Right renal pelvis (tissue), 4 donors: ENCODE measurements around the gene OR10A5. TPM values are rescaled to one million over a fixed set of nuclear protein-coding genes. Genes with fewer than 3 reads are reported as not detected.
"Not testable (repeated sequence)": the region's sequence is repeated elsewhere in the genome, so short reads cannot be mapped to it uniquely, and the experiment has no call there.

Experiments used
- DNase-seq, 4 donors: peaks; one replicate each; pipeline ENCODE4 v3.0.0-alpha.2; 2013; ENCODE audit warnings: low read depth in 4 of 4, low spot score in 3 of 4, missing footprints in 1 of 4
- polyA plus RNA-seq, 4 donors: library from polyadenylated mRNA; unstranded; fragments of 120-200 nt; gene quantifications; one replicate each; pipeline ENCODE4 v1.2.1, GENCODE V29; 2013; ENCODE audit not compliant: insufficient read length in 4 of 4

Gene OR10A5, protein sequence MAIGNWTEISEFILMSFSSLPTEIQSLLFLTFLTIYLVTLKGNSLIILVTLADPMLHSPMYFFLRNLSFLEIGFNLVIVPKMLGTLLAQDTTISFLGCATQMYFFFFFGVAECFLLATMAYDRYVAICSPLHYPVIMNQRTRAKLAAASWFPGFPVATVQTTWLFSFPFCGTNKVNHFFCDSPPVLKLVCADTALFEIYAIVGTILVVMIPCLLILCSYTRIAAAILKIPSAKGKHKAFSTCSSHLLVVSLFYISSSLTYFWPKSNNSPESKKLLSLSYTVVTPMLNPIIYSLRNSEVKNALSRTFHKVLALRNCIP
- polyA plus RNA-seq, result not detected

DNA sequence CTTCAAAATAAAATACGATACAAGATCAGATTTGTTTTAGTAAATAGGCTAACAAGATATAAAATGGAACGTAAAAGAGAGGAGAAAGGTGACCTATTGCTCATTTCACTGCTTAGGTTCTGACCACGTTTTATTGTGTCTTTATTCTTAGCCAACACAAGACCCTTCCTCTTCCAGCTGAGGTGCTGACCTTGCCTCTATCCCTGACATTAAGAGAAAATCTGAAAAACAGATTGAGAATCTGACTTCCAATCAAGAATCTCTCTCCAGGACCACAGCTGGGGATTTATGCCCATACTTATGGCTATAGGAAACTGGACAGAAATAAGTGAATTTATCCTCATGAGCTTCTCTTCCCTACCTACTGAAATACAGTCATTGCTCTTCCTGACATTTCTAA is at the start of gene OR10A5:
Gene OR10A5, plus strand, starts transcription at position 301 of the 400 bp plus-strand sequence. Its CDS starts 0 bp downstream, at position 301.
- no peak for DNase-seq

DNA sequence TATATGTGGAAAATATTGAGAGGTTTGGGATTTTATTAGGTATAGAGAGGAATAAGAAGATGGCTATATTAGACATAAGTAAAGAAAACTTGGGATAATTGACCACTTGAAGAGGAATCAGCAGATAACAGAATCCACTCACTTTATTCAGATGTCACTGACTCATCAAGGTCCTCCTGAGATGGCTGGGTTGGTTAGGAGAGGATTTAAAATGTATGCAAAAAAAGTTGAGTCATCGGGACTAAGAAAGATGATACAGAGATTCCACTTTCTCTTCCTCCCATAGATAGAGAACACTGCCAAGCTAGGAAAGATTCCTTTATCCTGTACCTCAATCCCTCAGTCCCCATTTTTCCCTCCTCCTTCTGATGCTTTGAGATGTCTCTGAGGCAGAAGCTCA is 46.1 kb upstream of the OR10A5 start, which contains the start of gene OR6A2:
Gene OR6A2, minus strand, starts transcription at position 288 of the 400 bp plus-strand sequence. CDS start 3,981 bp downstream, outside the sequence.
- DNase-seq, result no peak

DNA sequence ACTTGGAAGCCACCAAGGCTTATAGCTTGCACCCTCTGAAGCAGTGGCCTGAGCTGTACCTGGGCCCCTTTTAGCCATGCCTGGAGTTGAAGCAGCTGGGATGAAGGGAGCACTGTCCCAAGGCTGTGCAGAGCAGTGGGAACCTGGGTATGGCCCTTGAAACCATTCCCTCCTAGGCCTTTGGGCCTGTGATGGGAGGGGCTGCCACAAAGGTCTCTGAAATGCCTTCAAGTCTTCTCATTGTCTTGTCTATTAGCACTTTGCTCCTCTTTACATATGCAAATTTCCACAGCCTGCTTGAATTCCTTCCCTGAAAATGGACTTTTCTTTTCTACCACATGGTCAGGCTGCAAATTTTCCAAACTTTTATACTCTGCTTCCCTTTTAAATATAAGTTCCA is 44.4 kb upstream of the OR10A5 start:
- DNase-seq, result not testable (repeated sequence)

DNA sequence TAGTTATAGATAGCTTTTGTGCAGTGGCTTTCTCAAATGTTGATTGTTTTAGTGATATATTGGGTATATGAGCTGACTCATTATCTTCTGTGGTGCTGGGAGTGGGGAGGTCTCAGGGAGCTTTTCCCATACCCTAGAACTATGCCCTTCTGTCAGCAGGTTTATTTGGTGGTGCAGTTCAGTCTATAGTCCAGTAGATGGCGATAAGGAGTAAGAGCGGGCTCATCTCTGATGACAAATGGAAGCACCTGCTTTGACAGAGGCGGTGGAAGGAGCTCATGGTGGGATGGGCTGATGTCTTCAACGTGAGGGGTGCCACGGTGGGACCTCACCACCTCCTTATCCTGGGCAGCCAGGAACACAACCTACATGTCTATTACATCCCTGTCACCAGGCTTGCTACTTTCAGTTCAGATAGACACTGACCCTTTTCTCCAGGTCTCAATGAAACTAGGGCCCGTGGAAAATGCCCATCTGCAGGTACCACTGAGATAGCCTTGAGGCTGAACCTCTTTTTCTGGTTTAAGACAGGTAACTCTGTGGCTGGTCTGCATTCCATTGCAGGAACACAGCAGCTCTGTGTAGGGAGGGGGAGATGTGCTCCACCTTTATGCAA is 33.0 kb upstream of the OR10A5 start:
- peak in 3 of 4 donors; percentile 4 to 16 (median 7) for DNase-seq

DNA sequence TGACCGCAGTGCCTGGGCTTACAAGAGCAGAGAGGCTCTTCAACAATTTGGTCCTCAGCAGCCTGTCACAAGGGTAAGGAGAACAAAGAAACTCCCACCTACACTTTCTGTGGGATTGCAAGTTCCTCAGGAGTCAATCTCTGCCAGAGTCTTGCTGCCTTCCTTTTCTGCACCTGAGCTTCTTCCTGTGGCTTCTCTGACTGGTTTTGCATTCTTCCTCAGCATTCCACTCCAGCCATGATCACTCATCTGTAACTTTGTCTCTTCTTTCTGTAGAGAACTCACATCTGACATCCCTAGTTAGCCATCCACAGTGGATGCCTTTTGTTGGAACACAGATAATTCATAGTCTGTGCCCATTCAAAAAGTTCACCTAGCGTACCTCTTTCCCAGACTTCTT is 31.8 kb upstream of the OR10A5 start:
- DNase-seq, result no peak

DNA sequence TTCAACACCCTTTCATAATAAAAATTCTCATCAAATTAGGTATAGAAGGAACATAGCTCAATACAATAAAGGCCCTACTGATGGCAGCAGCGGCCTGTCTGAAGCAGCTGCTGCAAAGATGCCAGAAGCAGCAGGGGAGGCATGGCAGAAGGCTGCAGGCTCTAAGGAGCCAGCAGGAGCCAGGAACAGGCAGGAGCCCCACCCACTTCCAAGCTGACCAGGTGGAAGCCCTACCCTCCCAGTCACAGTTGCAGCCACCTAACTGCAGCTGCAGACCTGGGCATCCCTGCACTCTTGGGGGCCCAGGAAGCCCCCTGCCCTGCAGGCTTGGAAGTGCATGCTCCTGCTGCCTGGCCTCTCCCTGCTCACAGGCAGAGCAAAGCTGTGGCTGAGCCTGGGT is 27.8 kb upstream of the OR10A5 start:
- DNase-seq, result no peak

DNA sequence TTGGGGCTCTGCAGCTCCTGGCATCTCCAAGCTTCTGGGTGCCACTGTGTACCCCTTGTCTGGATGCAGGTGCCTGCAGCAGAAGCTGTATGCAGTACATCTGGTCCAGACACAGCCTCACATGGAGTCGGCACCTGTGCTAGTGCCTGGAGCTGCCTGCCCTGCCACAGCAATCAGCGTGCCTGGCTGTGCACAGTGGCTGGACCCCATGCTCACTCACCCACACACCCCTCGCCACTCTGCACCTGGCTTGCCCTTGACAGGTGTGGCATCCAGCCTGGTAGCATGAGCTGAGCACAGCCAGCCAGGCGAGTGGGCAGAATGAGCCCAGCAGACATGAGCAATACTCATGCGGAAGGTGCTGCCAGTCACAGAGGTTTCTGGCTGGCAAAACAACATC is 26.5 kb upstream of the OR10A5 start:
- no peak for DNase-seq

DNA sequence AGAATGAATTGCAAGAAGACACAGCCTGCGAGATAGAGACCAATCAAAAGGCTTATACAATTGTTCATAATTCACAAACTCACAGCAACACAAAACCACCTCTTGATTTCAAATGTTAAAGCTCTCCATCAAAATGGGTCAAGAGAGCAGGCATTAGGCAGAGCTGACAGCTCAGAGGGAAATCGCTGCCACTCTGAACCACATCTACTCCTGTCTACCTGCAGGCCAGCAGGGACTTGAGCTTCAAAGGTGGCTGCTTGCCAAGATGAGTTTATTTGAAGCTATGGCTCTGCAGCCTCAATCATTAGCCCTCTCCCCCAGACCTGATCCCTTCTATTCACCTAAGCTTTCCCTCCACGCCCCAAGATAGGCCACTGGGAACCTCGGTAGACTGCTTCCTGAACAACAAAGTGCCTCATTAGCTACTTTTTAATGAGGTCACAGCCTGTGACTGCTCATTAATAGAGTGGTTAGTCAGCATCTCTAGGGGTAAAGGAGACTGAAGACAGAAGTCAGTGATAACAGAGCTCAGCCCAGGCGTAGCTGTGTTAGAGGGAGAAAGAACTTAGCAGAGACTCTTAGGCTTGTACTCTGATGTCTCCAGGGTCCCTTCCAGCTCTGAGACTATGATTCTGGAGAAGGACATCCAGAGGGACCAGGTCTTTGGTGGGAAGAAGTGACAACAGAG is 21.2 kb upstream of the OR10A5 start:
- DNase-seq, result no peak

DNA sequence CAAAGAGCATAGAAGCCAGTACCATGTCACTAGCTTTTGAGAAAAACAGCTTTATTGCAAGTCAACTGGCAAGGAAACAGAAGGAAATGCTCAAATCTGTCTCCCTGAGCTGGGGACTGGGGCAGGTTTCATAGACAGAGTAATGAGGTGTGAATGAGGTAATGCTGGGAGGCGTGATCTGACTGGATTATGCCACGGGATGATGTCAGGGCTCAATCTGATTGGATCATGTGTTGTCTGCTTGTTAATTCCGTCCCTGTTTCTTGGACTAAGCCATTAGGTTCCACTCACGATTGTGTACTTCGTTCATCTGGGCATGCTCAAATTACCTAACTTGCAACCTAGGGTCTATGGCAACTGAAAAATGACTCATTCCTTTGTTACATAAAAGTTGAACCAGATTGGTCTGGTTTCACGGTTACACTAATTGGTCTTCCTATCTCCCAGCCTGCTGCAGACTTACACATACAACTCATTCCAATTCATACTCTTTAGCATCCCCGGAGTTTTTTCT is 20.2 kb upstream of the OR10A5 start:
- DNase-seq, result no peak

DNA sequence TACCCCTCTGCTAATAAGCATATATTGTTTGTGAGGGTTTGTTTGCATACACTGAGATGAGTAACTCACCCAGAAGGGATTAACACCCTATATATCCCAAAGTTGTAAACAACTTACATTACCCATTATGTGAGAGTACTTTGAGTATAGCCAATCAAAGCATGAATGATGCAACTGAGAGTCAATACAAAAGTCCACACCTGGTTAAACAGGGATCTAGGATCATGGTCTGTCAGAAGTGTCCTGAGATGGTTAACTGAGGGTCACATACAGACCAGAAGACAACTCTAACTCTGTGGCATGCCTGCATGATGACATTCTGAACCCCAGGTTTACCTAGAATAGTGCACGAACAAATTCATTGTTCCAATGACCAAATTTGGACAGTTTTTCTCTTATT is 17.4 kb upstream of the OR10A5 start:
- no peak for DNase-seq

DNA sequence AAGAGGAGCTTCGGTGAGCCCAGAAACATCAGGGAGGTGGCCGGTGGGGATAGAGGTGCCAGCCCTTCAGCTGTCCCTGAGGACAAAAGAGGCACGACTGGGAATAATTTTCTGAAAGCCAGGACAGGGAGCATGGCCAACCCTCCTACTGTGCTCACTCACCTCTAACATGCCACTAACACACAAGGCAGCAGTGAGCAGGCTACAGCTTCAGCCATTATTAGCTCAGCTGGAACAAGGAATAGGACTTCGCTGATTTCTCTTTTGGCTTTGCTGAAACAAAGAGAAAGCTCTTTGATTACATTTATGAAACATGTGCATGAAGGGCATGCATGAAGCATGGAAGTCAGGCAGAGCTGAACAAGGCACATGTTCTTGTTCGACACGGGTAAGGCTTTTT is 12.1 kb upstream of the OR10A5 start:
- no peak for DNase-seq

DNA sequence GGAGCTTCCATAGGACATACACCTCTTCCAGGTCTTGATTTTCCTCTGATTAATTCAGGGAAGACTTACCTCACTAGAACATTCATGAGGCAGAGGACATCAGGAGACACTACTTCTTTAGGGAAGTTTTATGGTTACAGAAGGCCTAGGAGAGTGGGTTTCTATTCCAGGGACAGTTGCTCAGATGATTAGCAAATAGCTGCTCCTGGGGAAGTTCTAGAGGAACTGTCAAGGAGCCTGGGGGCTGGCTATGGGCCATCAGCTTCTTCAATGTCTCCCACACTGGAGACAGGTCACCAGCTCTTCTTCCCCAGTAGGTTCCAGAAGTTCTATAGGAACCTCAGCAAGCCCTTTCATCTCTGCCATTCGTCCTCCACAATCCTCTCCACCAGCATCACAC is 11.5 kb upstream of the OR10A5 start:
- DNase-seq, result no peak

DNA sequence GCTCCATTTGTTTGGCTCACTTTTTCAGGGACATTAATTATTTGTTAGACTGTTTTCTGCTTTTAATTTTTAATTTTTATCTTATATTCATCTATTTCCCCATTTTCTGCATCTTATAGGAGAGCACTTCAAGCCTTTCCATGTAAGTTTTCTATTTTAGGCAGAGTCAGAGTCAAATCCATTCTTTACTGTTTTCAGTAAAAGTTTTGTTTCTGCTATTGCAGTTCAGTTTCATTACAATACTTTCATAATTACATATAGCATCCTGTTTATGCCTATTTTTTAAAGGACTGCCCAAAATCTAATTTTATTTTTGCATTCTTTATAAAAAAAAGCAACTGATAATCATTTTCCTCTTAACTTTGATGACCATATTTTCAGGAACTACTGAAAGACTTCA is 3.8 kb upstream of the OR10A5 start:
- DNase-seq, result no peak

DNA sequence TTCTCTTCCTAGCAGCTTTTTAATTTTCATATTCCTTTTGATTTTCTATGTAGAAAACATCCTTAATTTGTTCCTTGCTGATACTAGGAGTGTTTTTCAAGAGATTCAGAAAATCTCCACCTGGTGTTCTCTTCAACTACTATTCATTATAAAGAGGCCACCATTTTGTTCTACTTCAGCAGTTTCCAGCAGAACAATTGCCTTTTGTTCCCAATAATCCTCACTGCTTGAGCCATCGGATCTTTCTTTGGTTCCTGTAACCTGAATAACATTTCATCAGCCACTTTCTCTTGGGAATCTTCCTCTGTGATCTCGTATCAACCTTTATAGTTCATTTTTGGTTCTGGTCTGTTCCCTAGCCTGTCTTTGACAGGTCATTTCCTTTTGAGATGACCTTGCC is 1.8 kb upstream of the OR10A5 start:
- DNase-seq, result no peak

DNA sequence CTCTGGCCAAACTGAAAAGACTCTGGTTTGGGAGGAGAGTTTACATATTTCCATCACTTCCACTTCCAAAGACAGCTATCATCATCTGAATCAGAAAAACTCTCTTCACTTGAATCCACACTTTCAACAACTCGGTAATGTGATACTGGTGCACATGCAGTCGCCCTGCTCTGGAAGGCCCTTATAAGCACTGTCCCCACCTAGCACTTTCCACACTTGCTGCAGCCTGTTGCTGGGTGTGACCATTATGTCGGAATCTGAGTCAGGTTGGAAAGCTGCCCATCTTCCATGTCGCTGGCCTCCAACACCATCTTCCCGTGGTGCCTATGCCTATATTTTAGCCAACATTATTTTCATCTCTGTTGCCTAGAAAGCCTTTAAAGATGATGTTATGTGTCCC is 1.1 kb upstream of the OR10A5 start:
- DNase-seq, result no peak

DNA sequence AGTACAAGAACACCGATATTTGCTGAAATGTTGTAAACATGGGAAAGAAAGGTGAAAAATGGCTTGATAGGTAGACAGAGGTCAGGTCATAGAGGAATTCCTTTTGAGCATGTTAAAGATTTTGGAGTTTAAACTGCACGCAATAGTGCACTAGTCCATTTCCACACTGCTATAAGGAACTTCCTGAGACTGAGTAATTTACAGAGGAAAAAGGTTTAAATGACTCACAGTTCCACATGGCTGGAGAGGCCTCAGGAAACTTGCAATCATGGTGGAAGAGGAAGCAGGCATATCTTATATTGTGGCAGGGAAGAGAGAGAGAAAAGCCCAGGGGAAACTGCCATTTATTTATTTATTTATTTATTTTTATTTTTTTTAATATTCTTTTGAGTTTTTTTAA is 5.0 kb downstream of the OR10A5 start:
- no peak for DNase-seq

DNA sequence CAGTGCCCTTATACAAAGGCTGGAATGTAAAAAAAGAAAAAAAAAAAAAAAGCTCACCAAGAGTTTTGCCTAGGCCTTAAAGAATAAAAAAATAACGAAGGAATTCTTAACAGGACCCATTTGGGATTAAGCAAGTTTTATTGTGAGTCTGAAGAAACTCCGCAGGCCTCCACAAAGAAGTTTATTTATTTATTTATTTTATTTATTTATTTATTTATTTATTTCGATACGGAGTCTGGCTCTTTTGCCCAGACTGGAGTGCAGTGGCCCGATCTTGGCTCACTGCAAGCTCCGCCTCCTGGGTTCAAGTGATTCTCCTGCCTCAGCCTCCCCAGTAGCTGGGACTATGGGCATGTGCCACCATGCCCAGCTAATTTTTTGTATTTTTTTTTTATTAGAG is 9.3 kb downstream of the OR10A5 start:
- DNase-seq, result not testable (repeated sequence)

DNA sequence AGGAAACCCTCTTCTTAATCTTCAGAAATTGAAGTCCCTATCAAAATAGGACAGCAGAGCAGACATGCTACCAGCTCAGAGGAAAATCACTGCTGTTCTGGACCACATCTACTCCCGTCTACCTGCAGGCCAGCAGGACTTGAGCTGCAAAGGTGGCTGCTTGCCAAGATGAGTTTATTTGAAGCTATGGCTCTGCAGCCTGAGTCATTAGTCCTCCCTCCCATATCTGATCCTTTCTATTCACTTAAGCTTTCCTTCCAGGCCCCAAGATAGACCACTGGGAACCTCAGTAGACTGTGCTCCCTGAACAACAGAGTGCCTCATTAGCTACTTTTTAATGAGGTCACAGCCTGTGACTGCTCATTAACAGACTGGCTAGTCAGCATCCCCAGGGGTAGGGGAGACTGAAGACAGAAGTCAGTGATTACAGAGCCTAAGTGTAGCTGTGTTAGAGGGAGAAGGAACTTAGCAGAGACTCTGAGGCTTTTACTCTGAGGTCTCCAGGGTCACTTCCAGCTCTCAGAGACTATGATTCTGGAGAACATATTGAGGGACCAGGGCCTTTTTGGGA is 10.6 kb downstream of the OR10A5 start:
- DNase-seq, result no peak

DNA sequence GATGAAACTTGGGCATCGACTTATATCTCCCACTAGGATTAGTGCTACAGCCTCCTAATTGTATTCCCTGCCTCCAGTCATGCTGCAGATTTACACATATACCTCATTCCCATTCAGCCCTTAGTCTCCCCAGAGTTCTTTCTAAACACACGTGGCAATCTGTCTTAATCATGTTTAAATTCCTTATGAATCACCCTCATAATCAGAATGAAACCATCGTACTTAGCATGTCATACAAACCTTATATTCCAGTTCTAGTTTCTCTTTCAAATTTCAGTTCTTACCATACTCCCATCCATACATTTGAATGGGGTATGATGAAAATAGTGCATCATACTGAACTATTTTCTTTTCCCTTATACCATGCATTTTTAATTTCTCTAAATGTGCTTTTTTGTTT is 11.4 kb downstream of the OR10A5 start:
- DNase-seq, result no peak

DNA sequence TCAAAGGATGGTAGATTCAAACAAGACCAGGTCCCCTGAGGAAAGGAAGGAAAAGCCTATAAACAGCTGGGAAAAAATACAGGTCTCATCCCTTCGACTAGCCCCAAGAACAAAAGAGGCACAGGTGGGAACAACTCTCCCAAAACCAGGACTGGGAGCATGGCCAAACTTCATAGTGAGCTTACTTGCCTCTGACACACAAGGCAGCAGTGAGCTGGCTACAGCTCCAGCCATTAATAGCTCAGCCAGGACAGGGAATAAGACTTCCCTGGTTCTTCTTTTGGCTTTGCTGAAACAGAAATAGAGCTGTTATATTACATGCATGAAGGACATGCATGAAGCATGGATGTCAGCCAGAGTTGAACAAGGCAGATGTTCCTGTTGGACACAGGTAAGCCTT is 17.5 kb downstream of the OR10A5 start, which contains the start of gene OR10A2:
Gene OR10A2, plus strand, starts transcription at position 97 of the 400 bp plus-strand sequence. CDS start 6,698 bp downstream, outside the sequence.
- no peak for DNase-seq

DNA sequence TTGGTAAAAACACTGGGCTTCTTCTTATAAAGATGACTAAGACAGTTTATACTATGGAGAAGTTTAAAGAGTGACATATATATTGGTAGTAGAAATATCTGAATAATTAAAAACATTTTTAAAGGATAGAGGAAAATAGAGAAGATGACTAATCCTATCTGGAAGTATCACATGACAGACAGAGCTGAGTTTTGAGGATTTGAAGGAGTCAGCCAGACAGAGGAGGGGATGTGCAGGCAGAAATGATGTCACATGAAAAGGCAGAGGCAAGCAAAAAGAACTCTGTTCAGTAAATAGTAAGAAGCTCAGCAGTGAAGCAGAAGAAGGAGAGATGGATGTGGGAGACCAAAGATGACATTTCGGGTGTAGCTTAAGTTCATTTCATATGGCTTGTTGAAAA is 19.0 kb downstream of the OR10A5 start:
- DNase-seq, result no peak
